NOMO-1 treated with dmso at 0.1 percent for 144 hours (cell line): Measurements from ENCODE around the gene CLTC.
"Not testable (repeated sequence)": the region's sequence is repeated elsewhere in the genome, so short reads cannot be mapped to it uniquely, and the experiment has no call there.

Experiments used
- DNase-seq: peaks from one replicate; lab custom pipeline; 2025; ENCODE audit not compliant: unreplicated experiment; lab: John Stamatoyannopoulos, UW

The CLTC gene

GRCh38 chr17:59619298-59620063 is at the start of gene CLTC:
CLTC (plus strand) TSS chr17:59619895; CDS start chr17:59620132, 237 bp downstream.
- DNase-seq, result peak; percentile 95

- DNase-seq, result peak; percentile 7
Measured at GRCh38 chr17:59572301-59572924, 47.3 kb upstream of the CLTC start.

GRCh38 chr17:59584168-59584567 is 35.5 kb upstream of the CLTC start:
- DNase-seq, result not testable (repeated sequence)

- DNase-seq, result no peak
Measured at GRCh38 chr17:59600169-59600568, 19.5 kb upstream of the CLTC start.

GRCh38 chr17:59601130-59601529 is 18.6 kb upstream of the CLTC start:
- DNase-seq, result no peak

GRCh38 chr17:59607061-59607460 is 12.6 kb upstream of the CLTC start:
- no peak for DNase-seq

GRCh38 chr17:59607817-59608403 is 11.8 kb upstream of the CLTC start:
- no peak for DNase-seq

GRCh38 chr17:59611503-59611902 is 8.2 kb upstream of the CLTC start:
- no peak for DNase-seq

- DNase-seq, result no peak
Measured at GRCh38 chr17:59616253-59616920, 3.3 kb upstream of the CLTC start.

GRCh38 chr17:59617156-59617732 is 2.5 kb upstream of the CLTC start:
- DNase-seq, result no peak

- no peak for DNase-seq
Measured at GRCh38 chr17:59619035-59619297, 729 bp upstream of the CLTC start.

GRCh38 chr17:59620064-59620359 is 317 bp downstream of the CLTC start:
- DNase-seq, result no peak

GRCh38 chr17:59620518-59621259 is 994 bp downstream of the CLTC start:
- DNase-seq, result no peak

GRCh38 chr17:59621771-59622170 is 2.1 kb downstream of the CLTC start:
- no peak for DNase-seq

- DNase-seq, result no peak
Measured at GRCh38 chr17:59623151-59623550, 3.5 kb downstream of the CLTC start.

- no peak for DNase-seq
Measured at GRCh38 chr17:59626756-59627155, 7.1 kb downstream of the CLTC start.

GRCh38 chr17:59627274-59627673 is 7.6 kb downstream of the CLTC start:
- no peak for DNase-seq

GRCh38 chr17:59627770-59628171 is 8.1 kb downstream of the CLTC start:
- no peak for DNase-seq

GRCh38 chr17:59629174-59629573 is 9.5 kb downstream of the CLTC start:
- DNase-seq, result no peak

GRCh38 chr17:59631276-59631675 is 11.6 kb downstream of the CLTC start:
- DNase-seq, result no peak

GRCh38 chr17:59632398-59632797 is 12.7 kb downstream of the CLTC start:
- no peak for DNase-seq
